ENCODE measurements around the gene CHURC1.
A peak's percentile ranks its signal among the peaks of the same experiment; 100 is the strongest.

Gene CHURC1

DNA sequence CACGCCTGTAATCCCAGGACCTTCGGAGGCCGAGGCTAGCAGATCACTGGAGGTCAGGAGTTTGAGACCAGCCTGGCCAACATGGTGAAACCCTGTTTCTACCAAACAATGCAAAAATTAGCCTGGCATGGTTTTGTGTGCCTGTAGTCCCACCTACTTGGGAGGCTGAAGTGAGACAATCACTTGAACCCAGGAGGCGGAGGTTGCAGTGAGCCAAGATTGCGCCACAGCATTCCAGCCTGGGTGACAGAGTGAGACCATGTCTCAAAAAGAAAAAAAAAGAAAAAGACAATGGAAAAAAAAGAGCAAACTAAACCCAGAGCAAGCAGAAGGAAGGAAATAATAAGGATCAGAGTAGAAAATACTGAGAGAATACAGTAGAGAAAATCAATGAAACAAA lies 5.4 kb downstream of the CHURC1 start:
- no peak overlapping the region for H3K4me2 ChIP-seq
- TF ChIP-seq Cebpa-rat (IDR thresholded peaks at IDR 0.05), result no peak
- peaks cover 34% of the 10 kb centered on the region for H3K36me3 ChIP-seq

DNA sequence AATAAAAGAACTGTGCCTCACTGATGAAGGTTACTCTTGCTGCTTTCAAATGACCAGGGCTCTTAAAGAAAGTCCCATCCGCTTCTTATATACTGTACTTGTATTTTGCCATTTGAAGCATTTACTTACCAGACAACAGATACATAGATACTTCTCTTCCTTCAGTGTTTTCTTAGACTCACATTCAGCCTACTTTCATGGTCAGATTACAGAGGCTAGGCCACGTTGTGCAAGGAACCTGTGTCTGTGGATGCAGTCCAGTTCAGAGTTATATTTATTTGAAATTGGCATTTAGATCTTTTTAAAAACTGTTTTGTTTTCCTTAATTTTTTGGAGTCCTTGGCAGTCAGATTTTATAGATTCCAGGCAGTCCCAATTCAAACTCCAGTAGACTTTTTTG lies 6.2 kb downstream of the CHURC1 start:
- peaks cover 42% of the 10 kb centered on the region for H3K36me3 ChIP-seq
- peaks cover 7% of the 10 kb centered on the region for H3K4me1 ChIP-seq
- no peaks in the 10 kb centered on the region; the same call in 1 of the 2 replicates for H3K9me3 ChIP-seq
- H3K4me2 ChIP-seq, result no peak overlapping the region
- H3K9ac ChIP-seq, result no peak overlapping the region
- peaks cover 78% of the 10 kb centered on the region for H4K20me1 ChIP-seq
- no peak overlapping the region for H3K4me3 ChIP-seq
- no peak overlapping the region for H3K27ac ChIP-seq
- TF ChIP-seq Cebpa-rat (IDR thresholded peaks at IDR 0.05), result no peak
- H3K27me3 ChIP-seq, result no peaks in the 10 kb centered on the region

More for the DNA sequence above, 5.4 kb downstream of the CHURC1 start:
- Histone ChIP-seq H4K20me1 (peaks cover 81% of the 10 kb centered on the region), H3K4me3 (no peak overlapping the region), H3K9me3 (no peaks in the 10 kb centered on the region; the same call in 1 of the 2 replicates), H3K27ac (no peak overlapping the region), H3K4me1 (peaks cover 13% of the 10 kb centered on the region), H3K9ac (no peak overlapping the region), H3K27me3 (no peaks in the 10 kb centered on the region)

DNA sequence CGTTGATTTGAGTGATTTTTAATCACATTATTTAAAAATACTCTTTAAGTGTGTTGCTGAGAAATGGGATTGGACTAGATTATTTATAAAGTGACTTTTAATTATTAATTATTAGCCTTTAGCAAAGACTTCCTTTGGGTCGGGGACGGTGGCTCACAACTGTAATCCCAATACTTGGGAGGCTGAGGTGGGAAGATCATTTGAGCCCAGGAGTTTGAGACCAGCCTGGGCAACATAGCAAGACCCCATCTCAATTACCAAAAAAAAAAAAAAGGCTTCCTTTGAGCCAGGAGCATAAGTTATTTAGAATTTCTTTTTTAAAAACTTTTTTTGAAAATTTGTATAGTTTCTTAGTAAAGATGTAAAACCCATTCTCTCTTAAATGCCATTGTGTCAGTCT lies 8.8 kb downstream of the CHURC1 start:
- no peak overlapping the region for H3K4me3 ChIP-seq
- peaks cover 78% of the 10 kb centered on the region for H4K20me1 ChIP-seq
- TF ChIP-seq Cebpa-rat (IDR thresholded peaks at IDR 0.05), result no peak
- H3K9ac ChIP-seq, result no peak overlapping the region
- H3K4me2 ChIP-seq, result no peak overlapping the region
- no peak overlapping the region for H3K27ac ChIP-seq
- H3K4me1 ChIP-seq, result peaks cover 4% of the 10 kb centered on the region
- H3K36me3 ChIP-seq, result peaks cover 52% of the 10 kb centered on the region
- no peaks in the 10 kb centered on the region for H3K27me3 ChIP-seq
- no peaks in the 10 kb centered on the region for H3K9me3 ChIP-seq

DNA sequence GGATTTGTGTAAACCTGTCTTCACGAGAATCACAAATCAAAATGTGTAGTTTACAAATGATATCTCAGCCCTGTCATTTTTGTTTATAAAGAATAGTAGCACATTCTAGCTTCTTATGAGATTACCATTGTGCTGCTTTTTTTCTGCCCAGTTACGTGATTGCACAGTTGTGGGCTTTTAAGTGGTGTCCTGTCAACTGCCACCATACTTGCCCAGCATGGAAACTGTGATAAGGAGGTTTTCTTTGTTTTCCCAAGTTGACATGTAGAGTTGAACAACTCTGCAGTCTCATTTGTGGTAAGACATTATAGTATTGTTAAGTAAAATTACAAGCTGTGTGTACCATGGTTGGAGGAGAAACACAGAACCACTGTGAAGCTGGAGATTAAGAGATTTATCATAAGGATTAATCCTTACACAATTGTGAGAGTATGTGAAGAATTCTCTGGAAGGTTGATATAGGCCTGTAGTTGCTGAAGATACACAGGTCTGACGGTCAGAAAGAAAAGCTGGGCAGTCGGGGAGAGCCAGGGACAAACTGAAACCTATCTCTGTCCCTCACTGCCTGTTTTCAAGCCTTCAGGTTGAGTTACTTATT lies 12.2 kb downstream of the CHURC1 start:
- Histone ChIP-seq H3K4me3 (no peak overlapping the region), H3K27ac (no peak overlapping the region), H3K4me2 (no peak overlapping the region), H4K20me1 (peaks cover 54% of the 10 kb centered on the region; the same call in 1 of the 2 replicates), H3K4me1 (peaks cover 16% of the 10 kb centered on the region), H3K9ac (no peak overlapping the region), H3K27me3 (no peaks in the 10 kb centered on the region), H3K36me3 (peaks cover 77% of the 10 kb centered on the region), H3K9me3 (no peaks in the 10 kb centered on the region)
- no peak for TF ChIP-seq Cebpa-rat (IDR thresholded peaks at IDR 0.05)

DNA sequence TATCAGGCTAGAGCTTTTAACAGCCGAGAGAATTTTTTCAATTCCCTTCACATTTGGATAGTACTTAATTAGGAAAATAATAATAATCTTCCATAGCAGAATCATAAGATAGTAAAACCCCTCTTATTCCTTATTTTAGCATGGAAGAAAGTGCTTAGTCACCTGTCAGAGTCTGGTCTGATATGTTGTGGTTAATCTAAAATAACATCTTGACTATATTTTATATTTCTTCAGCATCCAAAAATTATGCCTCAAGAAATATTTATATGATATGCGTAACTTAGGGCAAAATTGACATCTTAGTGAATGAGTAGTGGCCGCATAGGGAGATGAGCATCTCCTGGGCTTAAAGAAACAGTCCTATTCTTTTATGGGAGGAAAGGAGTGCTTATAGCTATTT lies 12.8 kb downstream of the CHURC1 start:
- Histone ChIP-seq H3K9ac (no peak overlapping the region), H3K4me3 (no peak overlapping the region), H3K4me2 (no peak overlapping the region), H4K20me1 (peaks cover 53% of the 10 kb centered on the region; the same call in 1 of the 2 replicates), H3K4me1 (peaks cover 16% of the 10 kb centered on the region), H3K27ac (no peak overlapping the region), H3K27me3 (no peaks in the 10 kb centered on the region), H3K9me3 (no peaks in the 10 kb centered on the region), H3K36me3 (peaks cover 77% of the 10 kb centered on the region)
- TF ChIP-seq Cebpa-rat (IDR thresholded peaks at IDR 0.05), result no peak

DNA sequence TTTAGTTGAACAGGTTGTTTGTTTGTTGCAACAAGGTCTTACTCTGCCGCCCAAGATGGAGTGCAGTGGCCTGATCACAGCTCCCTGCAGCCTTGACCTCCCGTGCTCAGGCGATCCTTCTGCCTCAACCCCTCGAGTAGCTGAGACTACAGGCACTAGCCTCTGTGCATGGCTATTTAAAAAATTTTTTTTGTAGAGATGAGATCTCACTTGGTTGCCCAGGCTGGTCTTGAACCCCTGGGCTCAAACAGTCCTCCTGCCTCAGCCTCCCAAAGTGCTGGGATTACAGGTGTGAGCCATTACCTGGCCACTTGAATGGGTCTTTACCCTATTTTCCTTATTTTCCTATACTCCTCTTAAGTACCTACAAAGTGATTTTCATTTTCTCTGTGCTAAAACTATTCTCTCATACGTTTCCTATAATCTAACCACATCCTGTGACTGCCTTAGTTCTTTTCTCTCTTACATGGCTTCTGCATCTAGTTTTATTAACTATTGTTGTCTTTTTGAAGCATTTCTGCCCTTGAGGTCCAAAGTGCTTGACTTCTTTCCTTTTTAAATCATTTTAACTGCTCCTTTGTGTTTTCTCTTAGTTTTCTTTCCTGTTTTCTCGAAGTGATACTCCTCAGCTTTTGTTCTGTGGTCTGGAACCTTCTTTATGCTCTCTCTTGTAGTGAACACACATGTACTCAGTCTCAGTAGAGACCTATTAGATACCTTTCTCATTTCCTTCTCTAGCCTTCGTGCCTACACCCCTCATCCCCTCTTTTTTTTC lies 14.2 kb downstream of the CHURC1 start:
- peaks cover 91% of the 10 kb centered on the region for H3K36me3 ChIP-seq
- H4K20me1 ChIP-seq, result peaks cover 48% of the 10 kb centered on the region; the same call in 1 of the 2 replicates
- no peaks in the 10 kb centered on the region for H3K9me3 ChIP-seq
- H3K4me1 ChIP-seq, result peaks cover 16% of the 10 kb centered on the region
- peak overlapping the region; percentile 40 for H3K9ac ChIP-seq
- peak overlapping the region; percentile 47 for H3K27ac ChIP-seq
- peak overlapping the region; percentile 70 for H3K4me2 ChIP-seq
- no peak overlapping the region for H3K4me3 ChIP-seq
- no peak for TF ChIP-seq Cebpa-rat (IDR thresholded peaks at IDR 0.05)
- H3K27me3 ChIP-seq, result no peaks in the 10 kb centered on the region

DNA sequence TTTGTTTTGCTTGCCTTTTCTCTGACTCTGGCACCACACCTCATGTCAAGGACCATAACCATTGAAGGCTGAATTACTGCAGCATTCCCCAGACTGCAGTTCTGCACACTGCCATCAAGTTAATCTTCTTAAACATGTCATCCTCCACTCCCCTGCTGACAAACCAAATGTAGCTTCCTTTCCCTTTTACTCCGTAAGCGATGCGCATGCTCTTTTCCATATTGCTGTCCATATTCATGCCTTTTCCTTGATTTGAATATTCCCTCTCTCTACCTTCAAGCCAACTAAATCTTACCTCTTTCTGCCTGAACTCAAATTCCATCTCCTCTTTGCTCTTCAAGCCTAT lies 14.7 kb downstream of the CHURC1 start:
- H3K4me2 ChIP-seq, result peak overlapping the region; percentile 70
- peak overlapping the region; percentile 40 for H3K9ac ChIP-seq
- peaks cover 94% of the 10 kb centered on the region for H3K36me3 ChIP-seq
- no peak overlapping the region for H3K4me3 ChIP-seq
- peaks cover 18% of the 10 kb centered on the region for H3K4me1 ChIP-seq
- no peaks in the 10 kb centered on the region for H3K9me3 ChIP-seq
- no peaks in the 10 kb centered on the region for H3K27me3 ChIP-seq
- no peak for TF ChIP-seq Cebpa-rat (IDR thresholded peaks at IDR 0.05)
- peaks cover 43% of the 10 kb centered on the region; the same call in 1 of the 2 replicates for H4K20me1 ChIP-seq
- H3K27ac ChIP-seq, result peak overlapping the region; percentile 47

DNA sequence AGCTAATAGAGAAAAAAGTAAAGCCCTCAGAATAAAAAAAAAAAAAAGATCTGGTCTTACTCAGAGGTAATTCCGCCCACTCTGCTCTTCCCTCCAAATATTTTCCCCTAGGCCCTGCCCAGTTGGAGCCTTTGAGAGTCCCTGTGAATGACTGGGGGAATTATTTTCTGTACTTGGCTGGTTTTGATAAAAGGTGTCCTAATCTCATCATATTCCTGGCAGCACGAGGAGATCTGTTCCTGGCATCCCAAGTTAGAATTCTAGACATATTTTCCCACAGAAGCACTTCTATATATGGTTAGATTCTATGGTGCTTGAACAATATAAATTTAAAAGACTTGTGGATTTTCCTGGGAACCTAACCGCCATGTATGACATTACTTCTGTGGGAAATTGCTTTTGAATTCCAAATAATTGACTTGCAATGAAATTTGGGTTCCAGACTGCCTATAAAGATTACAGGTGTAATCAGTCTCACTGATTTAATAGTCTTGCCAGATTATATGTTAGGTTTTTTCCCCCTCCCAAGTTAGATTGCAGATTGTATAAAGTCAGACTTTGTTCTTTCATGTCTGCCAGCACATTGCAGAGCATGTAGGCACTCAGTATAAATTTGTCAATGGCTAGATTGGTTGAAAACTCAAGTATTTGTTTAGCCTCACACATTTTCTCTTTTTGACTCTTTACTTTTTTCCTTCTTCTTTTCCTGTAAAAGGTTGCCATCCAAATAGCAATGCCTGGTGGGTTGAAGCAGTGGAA lies 16.0 kb downstream of the CHURC1 start:
- Histone ChIP-seq H3K9ac (no peak overlapping the region), H3K4me1 (peaks cover 27% of the 10 kb centered on the region), H3K9me3 (no peaks in the 10 kb centered on the region), H3K4me2 (no peak overlapping the region), H3K36me3 (peaks cover 88% of the 10 kb centered on the region), H3K4me3 (no peak overlapping the region), H3K27me3 (no peaks in the 10 kb centered on the region), H4K20me1 (peaks cover 34% of the 10 kb centered on the region; the same call in 1 of the 2 replicates), H3K27ac (no peak overlapping the region)
- no peak for TF ChIP-seq Cebpa-rat (IDR thresholded peaks at IDR 0.05)

DNA sequence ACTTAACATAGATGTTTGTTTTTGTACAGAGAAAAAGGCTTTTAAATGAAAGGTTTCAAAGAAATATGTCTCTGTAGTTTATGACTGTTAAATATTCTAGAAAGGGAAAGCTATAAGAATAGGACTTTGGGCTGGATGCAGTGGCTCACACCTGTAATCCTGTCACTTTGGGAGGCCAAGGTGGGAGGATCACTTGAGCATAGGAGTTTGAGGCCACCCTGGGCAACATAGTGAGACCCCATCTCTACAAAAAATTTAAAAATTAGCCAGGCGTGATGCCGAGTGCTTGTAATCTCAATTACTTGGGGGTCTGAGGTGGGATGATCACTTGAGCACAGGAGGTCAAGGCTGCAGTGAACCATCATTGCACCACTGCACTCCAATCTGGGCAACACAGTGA lies 16.9 kb downstream of the CHURC1 start:
- H3K9ac ChIP-seq, result no peak overlapping the region
- H3K27ac ChIP-seq, result no peak overlapping the region
- H3K4me2 ChIP-seq, result no peak overlapping the region
- TF ChIP-seq Cebpa-rat (IDR thresholded peaks at IDR 0.05), result no peak
- H3K4me1 ChIP-seq, result peaks cover 31% of the 10 kb centered on the region
- H3K27me3 ChIP-seq, result no peaks in the 10 kb centered on the region
- no peaks in the 10 kb centered on the region for H3K9me3 ChIP-seq
- H3K4me3 ChIP-seq, result no peak overlapping the region
- H3K36me3 ChIP-seq, result peaks cover 85% of the 10 kb centered on the region
- H4K20me1 ChIP-seq, result peaks cover 35% of the 10 kb centered on the region; the same call in 1 of the 2 replicates

DNA sequence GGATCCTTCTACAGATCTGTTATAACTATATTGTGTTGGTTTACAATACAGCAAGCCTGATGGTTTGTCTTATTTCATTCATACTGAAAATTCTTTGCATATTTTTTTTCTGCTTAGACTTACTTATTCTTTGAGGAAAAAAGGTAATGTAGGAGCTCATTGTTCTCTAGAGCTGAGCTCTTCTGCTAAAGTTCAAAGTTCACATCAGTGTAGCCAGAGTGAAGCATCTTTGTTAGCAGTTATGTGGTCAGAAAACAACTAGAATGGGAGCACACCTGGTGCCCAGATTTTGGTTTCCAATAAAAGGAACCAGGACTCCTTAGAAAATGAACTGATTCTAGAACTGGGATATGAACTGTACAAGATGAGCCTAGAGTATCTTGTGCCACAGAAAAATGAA lies 18.0 kb downstream of the CHURC1 start:
- TF ChIP-seq Cebpa-rat (IDR thresholded peaks at IDR 0.05), result no peak
- no peak overlapping the region for H3K4me3 ChIP-seq
- H3K36me3 ChIP-seq, result peaks cover 82% of the 10 kb centered on the region
- H3K27ac ChIP-seq, result no peak overlapping the region
- no peaks in the 10 kb centered on the region for H3K27me3 ChIP-seq
- peaks cover 38% of the 10 kb centered on the region for H3K4me1 ChIP-seq
- H4K20me1 ChIP-seq, result peaks cover 36% of the 10 kb centered on the region; the same call in 1 of the 2 replicates
- H3K9ac ChIP-seq, result no peak overlapping the region
- no peak overlapping the region for H3K4me2 ChIP-seq
- H3K9me3 ChIP-seq, result no peaks in the 10 kb centered on the region

Data from BLaER1 (cell line).